Measurements from ENCODE around the gene ZNF646. TPM values are rescaled to one million over a fixed set of nuclear protein-coding genes. Genes with fewer than 3 reads are reported as not detected.

The ZNF646 gene
- total and polyA plus RNA-seq, 2 donors (not counting 3 experiments of a cell fraction or from before 2014, with no cell fraction given) = 4.1 to 15.9 TPM

- H3K9me1 ChIP-seq (replicated peaks; ENCODE audit: control insufficient read depth, extremely low read depth, insufficient read depth, low read length) = no peaks in the 10 kb centered on the region
- H3K4me1 ChIP-seq (ENCODE audit: control insufficient read depth, extremely low read depth, insufficient read depth, low read length) = peaks cover 7% of the 10 kb centered on the region
- H2AFZ ChIP-seq (ENCODE audit: low read depth, low read length) = no peak overlapping the region
- DNase-seq (ENCODE audit: low read depth, low spot score) (no peak), FAIRE-seq (no peak)
- H4K20me1 ChIP-seq (replicated peaks; ENCODE audit: control insufficient read depth, extremely low read depth, insufficient read depth, low read length) = no peaks in the 10 kb centered on the region
- H3K9ac ChIP-seq (replicated peaks; ENCODE audit: extremely low read depth, insufficient read depth, low read length) = no peak overlapping the region
- TF ChIP-seq GATA2 (IDR thresholded peaks at IDR 0.05; ENCODE audit: insufficient read depth, insufficient read length, low read depth, low read length) = no peak
- no peak for TF ChIP-seq CTCF (IDR thresholded peaks at IDR 0.05; ENCODE audit: extremely low read depth in 1 of 2, insufficient read depth in 1 of 2, low read depth in 1 of 2, low read length in 2 of 2)
- TF ChIP-seq JUN (IDR thresholded peaks at IDR 0.05; ENCODE audit: borderline replicate concordance, insufficient read depth, insufficient read length, low read depth) = no peak
- no peak for TF ChIP-seq EZH2 (IDR thresholded peaks at IDR 0.05; ENCODE audit: borderline replicate concordance, low read depth, low read length, severe bottlenecking)
- no peak for TF ChIP-seq MAX (IDR thresholded peaks at IDR 0.05; ENCODE audit: insufficient read depth, insufficient read length)
- no peak for TF ChIP-seq MYC (IDR thresholded peaks at IDR 0.05; ENCODE audit: low read depth, low read length)
- TF ChIP-seq FOS (IDR thresholded peaks at IDR 0.05; ENCODE audit: borderline replicate concordance, insufficient read depth, low read length) = no peak
- H3K9me3 ChIP-seq (replicated peaks; ENCODE audit: control insufficient read depth, insufficient read depth, low read length) = no peaks in the 10 kb centered on the region
- H3K4me2 ChIP-seq (ENCODE audit: insufficient read depth, low read length) = no peak overlapping the region
- ChIA-PET POLR2A (no interaction called here), CTCF (no interaction called here)
- H3K27ac ChIP-seq (ENCODE audit: insufficient read depth, low read depth, low read length) = no peak overlapping the region
- peaks cover 4% of the 10 kb centered on the region for H3K79me2 ChIP-seq (ENCODE audit: control insufficient read depth, insufficient read depth, low read length)
- dilution Hi-C loops (cut with MboI; ENCODE audit: extremely low pct_ligation_motif_present, low sequenced_read_pairs) = no loop called here
- intact Hi-C loops (cut with micrococcal nuclease) = loop anchor here (5.0 kb wide), 1 partner anchor 128 kb away; no protein-coding TSS in a partner anchor
- H3K36me3 ChIP-seq (ENCODE audit: control insufficient read depth in 2 of 2, extremely low read depth in 1 of 2, insufficient read depth in 2 of 2, low read length in 2 of 2) = no peaks in the 10 kb centered on the region
- no peaks in the 10 kb centered on the region for H3K27me3 ChIP-seq (ENCODE audit: control insufficient read depth in 2 of 2, insufficient read depth in 2 of 2, low read length in 2 of 2)
- BruUV-seq (replicated peaks) = no TSS peak
- H3K4me3 ChIP-seq (replicated peaks in 1 of 3; ENCODE audit: insufficient read depth in 1 of 3, low read depth in 1 of 3, low read length in 3 of 3) = no peak overlapping the region
These were observed 45.0 kb upstream of the ZNF646 start for GRCh38 chr16:31029272-31029671.

Measured in endothelial cell of umbilical vein (primary cell).